Activated T-cell treated with anti-CD3 and anti-CD28 coated beads for 1 hour (primary cell): Measurements from ENCODE around the gene AAMDC.

Source experiments
- DNase-seq: peaks from one replicate; pipeline ENCODE4 v3.0.0-alpha.2; 2020; ENCODE audit warnings: low read depth

Gene AAMDC

GRCh38 chr11:77820565-77821348 is at the start of gene AAMDC, which contains the start of gene RSF1:
TSS of gene AAMDC (plus strand) at chr11:77821144. CDS start at chr11:77842497, 21,353 bp downstream.
TSS of gene RSF1 (minus strand) at chr11:77820722. CDS start at chr11:77820714, 8 bp downstream.
- DNase-seq, result peak; percentile 97

DNA sequence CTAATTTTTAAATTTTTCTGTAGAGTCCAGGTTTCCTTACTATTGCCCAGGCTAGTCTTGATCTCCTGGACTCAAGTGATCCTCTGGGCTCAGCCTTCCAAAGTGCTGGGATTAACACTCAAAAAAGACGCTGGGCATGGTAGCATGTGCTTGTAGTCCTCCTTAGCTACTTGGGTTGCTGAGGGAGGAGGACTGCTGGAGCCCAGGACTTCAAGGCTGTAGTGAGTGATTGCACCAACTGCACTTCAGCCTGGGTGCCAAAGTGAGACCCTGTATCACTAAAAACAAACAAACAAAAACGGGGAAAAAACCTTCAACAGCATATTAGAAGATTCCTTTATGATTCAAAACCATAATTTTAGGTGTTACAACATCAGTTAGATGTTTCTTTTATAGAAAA is 45.0 kb upstream of the AAMDC start:
- DNase-seq, result no peak

- no peak for DNase-seq
These were observed 44.5 kb upstream of the AAMDC start for GRCh38 chr11:77776455-77776854.

DNA sequence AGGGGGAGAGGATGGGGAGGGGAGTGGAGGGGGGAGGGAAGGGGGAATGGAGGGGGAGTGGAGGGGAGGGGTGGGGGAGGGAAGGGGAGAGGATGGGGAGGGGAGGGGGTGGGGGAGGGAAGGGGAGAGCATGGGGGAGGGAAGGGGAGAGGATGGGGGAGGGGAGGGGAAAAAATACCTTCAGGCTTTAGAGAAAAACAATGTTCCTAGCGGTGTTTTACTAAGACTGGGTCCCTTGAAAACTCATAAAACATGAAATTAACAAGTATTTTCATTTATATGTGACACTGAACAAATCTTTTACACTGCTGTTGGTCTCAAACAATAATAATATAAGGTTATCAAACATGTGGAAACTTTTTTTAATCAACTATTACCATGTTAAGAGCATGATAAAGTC is 42.8 kb upstream of the AAMDC start:
- no peak for DNase-seq

GRCh38 chr11:77778549-77778948 is 42.4 kb upstream of the AAMDC start:
- DNase-seq, result no peak

GRCh38 chr11:77779935-77780334 is 41.0 kb upstream of the AAMDC start:
- no peak for DNase-seq

- no peak for DNase-seq
These were observed 37.9 kb upstream of the AAMDC start for GRCh38 chr11:77783025-77783424.

- no peak for DNase-seq
These were observed 36.4 kb upstream of the AAMDC start for GRCh38 chr11:77784572-77784971.

- no peak for DNase-seq
These were observed 31.7 kb upstream of the AAMDC start for GRCh38 chr11:77789061-77789730.

- no peak for DNase-seq
These were observed 31.0 kb upstream of the AAMDC start for GRCh38 chr11:77789731-77790476.

- no peak for DNase-seq
These were observed 29.6 kb upstream of the AAMDC start for GRCh38 chr11:77791301-77791700.

DNA sequence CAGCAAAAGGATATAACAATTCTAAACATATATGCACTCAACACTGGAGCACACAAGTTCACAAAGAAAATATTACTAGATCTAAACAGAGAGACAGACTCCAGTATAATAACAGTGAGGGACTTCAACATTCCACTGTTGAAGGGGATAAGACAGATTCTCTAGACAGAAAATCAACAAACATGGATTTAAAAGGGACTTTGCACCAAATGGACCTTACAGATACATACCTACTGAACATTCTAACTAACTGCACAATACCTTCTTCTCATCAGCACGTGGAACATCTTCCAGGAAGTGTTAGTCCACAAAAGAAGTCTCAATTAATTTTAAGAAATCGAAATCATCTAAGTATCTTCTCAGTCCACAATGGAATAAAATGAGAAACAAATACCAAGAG is 27.0 kb upstream of the AAMDC start:
- no peak for DNase-seq

GRCh38 chr11:77799338-77799737 is 21.6 kb upstream of the AAMDC start:
- DNase-seq, result no peak

GRCh38 chr11:77800449-77800848 is 20.5 kb upstream of the AAMDC start:
- DNase-seq, result no peak

DNA sequence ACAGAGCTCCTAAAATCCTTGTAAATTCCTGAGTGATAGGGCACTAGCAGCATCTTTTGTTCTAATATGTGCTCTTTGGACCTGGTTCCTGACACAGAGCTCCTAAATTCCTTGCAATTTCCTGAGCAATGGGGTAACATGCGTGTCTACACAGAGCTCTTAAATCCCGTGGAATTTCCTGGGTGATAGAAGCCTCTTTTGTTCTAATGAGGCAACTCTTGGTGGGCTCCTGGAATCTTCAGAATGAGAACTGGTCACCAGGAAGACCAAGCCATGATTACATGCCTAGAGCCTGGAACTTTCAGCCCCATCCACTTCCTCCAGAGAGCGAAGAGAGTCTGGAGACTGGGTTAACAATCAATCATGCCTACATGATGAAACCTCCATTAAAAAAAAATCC is 19.5 kb upstream of the AAMDC start:
- no peak for DNase-seq

GRCh38 chr11:77806415-77806814 is 14.5 kb upstream of the AAMDC start:
- no peak for DNase-seq

DNA sequence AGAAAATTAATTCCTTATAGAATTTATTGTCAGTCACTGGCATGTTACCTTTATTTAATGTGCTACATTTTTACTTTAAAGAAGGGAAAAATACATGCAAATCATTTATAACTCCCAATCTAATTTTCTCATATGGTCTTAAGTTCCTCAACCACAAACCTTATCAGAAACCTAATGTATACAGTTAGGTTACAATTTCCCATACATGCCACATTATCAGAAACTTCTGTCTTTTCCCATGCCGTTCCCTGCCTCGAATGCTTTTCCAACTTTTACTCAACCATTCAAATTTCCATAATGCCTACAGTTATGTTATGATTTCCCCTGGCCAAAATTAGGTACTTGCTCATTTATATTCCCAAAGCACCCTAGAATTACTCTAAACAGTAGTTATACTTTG is 14.0 kb upstream of the AAMDC start:
- DNase-seq, result no peak

DNA sequence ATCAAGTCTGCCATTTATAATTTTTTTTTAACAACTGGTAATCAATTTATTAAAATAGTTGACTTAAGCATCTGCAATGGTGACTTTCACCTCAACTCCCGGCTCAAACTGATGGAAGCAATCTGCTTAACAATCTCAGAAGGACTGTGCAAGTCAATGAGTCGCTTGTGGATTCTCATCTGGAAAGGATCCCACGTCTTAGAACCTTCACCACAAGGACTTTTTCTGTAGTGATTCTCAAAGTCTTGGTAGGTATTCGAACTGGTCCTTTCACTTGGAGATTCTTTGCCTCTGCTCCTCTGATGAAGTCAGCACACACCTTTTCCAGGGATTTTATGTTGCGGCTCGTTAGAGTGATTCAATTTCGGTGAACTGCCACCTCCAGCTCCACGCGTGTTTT is 7.7 kb upstream of the AAMDC start:
- no peak for DNase-seq

DNA sequence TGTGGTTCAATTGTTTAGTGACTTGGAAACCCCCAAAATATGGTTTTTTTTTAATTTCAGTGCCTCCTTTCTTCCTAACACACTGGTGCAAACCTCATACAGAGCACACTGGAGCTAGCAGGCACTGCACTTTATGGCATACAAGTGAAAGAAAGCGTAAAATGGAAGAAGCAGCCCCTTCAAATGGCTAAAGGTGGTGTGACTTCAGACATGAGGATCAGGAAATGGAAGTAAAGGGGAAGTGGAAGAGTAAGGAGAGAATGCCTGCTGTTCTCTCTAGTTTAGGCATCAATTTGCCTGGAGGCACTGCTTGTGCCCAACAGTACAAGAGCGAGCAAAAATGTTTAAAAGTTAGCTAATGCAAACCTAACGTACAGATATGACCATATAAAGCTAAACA is 6.1 kb upstream of the AAMDC start:
- DNase-seq, result no peak

- no peak for DNase-seq
These were observed 5.5 kb upstream of the AAMDC start for GRCh38 chr11:77815459-77815858.

DNA sequence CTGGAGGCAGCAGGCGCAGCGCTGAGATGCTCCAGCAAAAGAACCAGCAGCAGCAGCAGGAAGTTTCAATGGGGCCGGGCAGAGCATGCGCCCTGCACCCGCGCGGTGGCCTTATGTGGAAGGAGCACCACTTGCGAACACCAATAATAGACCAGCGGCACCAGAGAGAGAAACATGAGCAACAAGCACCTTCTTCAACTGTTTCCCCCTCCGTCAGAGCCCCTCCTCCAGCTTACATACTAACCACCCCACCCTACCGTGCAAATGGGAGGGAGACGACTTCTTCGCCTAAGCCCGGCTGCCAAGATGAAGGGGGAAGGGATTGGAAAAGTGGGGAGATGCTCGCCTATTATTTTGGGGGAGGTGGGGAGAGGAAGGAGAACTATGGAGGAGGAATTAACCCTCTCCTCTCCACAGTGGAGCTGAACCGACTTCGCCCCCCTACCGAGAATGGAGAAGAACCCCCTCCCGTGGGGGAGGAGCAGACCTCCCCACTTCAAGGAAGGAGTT is 1.5 kb upstream of the AAMDC start:
- DNase-seq, result peak; percentile 78

GRCh38 chr11:77819921-77820564 is 901 bp upstream of the AAMDC start:
- peak; percentile 14 for DNase-seq
